ENCODE results near the gene C8B.

Gene C8B

DNA sequence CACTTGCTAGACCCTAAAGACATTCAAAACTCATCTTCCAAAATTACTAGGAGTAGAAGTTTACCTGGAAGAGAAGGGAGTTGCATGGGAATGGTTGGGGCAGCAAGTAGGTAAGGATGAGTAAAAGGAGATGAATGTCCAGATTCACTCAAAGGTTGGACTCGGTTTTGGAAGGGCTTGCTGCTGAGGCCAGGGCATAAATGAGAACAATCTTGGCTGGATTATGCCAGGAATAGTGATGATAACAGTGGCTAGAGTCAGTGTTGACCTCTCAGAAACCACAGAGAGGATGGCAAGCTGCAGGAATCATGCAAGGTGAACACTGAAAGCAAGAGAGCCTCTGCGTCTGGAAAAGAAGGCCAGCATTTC, 67.8 kb downstream of the C8B start:
- DNase-seq (ENCODE audit: low spot score) = no peak

DNA sequence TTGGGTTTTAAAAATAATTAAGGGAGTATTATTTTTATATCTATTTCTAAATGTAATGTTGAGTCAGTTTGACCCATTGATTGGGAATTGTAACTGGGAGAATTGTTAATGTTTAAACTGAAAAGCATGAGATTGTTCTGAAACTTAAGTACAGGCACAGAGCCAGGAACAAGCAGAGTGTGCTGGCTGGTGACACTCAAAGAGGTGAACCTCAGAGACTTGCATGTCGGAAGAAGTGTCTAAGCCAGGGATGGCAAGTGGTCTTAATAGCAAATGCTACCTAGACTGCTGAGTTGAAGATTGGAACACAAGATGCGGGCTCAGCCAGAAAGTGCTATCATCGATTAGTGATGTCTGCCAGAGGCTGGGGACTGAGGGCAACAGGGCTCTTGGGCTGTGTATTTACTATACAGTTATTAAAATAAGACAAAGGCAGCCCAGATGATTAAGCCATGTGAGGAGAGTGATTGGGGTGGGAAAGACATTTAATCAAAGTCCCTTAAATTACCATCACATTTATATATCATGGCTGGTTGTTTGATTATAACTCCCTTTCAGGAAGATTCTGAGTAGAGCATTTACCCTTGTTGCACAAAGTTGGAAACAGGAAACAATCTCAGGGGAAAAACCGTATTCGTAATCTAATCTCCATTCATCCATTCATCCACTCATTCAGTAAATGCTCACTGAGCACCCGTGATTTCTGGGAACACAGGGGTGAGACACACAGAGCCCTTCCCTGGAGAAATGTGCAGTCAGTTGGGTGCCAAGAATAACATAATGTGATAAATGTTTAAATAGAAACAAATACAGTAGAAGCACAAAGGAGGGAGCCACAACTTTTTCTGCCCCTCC, 68.4 kb downstream of the C8B start:
- no peak for DNase-seq (ENCODE audit: low spot score)

DNA sequence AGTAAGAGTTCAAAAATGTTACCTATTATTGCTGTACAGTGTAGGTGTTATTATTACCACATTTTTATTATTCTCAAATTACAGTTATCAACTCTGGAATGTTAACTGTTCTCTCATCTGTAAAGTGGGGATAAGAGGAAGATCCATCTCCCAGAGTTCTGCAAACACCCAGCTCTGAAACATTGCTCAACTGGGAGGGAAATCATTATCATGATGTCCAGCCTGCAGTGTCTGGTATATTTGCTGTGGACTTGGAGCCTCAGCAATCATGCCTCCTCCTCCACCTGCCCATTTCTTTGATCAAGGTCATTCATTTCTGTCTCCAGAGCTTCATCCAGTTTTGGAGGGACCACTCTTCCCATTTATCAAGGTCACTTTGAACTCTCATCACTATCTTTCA, 71.8 kb downstream of the C8B start:
- DNase-seq (ENCODE audit: low spot score) = no peak

DNA sequence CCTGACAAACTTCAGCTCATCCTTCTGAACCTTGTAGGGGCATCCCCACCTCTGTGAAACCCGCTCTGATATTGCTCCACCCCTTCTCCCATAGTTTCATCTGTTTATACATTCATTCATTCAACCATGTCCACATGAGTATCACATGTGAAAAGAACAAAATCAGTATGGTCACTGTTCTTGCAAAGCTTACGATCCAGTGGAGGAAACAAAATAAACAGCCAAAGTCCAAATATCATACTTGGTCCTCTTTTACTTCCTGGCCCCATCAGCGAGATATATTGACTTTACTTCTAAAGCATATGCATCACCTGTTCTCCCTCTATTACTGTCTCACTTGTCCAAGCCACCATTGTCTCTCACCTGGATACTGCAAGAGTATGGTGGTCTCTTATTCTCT, 75.6 kb downstream of the C8B start:
- no peak for DNase-seq (ENCODE audit: low spot score)

DNA sequence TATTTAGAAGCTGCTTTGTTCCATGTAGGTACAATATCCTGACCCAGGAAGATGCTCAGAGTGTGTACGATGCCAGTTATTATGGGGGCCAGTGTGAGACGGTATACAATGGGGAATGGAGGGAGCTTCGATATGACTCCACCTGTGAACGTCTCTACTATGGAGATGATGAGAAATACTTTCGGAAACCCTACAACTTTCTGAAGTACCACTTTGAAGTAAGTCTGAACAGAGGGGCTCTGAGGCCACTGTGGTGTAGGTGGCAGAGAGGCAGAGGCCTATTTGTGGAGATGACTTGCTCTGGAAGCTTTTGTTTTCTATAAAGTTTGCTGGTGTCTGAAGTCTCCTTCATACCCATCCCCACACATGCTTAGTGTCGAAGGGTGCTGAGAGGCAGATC, 84.4 kb downstream of the C8B start:
- no peak for DNase-seq (ENCODE audit: low spot score)

DNA sequence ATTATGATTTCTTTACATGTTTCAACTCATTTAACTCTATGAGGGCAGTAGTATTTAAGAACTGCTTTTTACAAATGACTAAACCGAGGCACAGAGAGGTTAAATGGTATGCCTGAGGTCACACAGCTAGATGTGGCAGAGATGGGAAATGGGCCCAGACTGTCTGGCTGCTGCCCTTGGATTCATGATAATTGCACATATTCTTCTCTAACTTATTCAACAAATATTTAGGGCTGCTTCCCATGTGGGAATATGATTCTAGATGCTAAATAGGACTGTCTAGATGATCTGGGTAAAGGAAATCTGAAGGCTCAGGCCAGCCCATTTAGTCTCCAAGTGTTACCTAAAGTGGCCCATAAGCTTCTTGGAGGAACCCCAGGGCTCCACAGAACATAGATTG, 85.0 kb downstream of the C8B start:
- no peak for DNase-seq (ENCODE audit: low spot score)
